Measurements from ENCODE around the gene CXCL1.

CXCL1 gene

DNA sequence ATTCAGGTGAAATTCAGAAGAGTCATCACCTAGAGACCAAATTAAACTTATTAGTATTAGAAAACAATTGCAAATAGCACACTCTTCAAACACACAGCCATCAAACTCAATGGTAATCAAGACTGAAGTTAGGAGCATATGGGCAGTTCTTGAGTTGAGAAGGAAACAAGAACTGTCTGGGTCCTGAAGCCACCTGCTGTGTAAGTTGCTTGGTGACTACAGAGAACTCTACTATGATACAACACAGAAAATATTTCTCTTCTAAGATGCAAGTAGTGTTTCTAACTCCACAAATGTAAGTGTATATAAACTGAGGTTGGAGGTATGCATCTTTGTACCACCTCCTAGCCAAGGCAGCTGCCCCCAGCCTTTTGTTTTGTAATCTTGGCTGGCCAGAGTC lies 16.4 kb upstream of the CXCL1 start:
- no peak for DNase-seq

DNA sequence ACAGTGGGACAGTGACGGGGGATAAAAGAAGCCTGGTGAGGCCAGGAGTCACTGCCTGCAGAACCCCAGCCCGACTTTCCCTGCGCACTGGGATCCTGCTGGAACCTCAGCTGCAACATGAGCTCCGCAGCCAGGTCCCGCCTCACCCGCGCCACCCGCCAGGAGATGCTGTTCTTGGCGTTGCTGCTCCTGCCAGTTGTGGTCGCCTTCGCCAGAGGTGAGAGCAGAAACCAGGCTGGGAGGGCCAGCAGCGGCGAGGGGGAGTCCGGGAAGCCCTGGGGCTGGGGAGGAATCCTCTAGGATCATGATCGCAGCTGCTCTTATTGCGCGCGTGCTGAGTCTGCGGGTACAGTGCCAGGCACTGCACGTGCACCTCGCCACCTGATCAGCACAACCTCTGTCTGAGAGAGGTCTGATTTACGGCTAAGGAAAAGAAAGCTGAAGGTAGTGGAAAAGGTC lies 15.9 kb upstream of the CXCL1 start, which contains the start of gene PF4V1:
TSS of gene PF4V1 (plus strand) at position 51 of the 459 bp plus-strand sequence. CDS start at position 118, 67 bp downstream.
- DNase-seq = peak; percentile 39

DNA sequence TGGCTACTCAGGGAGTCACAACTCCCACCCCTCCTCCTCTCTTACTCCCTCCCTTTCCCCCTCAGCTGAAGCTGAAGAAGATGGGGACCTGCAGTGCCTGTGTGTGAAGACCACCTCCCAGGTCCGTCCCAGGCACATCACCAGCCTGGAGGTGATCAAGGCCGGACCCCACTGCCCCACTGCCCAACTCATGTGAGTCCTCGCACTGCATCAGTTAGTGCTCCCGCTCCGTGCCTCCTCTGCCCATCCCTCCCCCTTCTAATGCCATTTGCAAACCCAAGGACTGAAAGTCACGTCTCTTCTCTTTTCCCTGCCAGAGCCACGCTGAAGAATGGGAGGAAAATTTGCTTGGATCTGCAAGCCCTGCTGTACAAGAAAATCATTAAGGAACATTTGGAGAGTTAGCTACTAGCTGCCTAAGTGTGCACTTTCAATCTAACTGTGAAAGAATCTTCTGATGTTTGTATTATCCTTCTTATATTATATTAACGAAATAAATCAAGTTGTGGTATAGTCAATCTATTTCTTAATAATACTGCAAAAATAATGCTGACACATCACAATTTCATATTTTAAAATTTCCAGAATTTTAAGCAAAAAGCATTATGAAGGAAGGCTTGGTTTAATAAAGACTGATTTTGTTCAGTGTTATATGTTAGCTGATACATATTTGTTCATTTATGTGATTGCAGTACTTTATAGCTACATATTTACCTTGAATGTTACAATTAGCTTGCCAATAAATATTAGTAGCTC lies 15.3 kb upstream of the CXCL1 start:
- no peak for DNase-seq

DNA sequence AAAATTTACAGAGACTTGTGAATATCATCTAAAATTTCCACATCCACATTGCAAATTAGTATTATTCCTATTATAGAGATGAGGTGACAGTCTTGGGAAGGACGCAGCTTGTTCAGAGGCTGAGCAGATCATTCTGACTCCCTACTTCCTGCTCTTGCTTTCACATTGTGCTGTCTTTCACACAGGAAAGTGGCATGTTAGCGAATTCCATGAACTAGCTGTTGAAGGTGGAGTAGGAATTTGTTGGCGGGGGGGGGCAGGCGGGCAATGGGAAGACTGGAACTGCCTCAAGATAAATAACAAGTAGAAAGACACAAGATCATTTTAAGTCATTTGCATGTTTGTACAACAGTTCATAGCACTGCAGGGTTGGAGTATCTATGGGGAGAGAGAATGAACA lies 13.8 kb upstream of the CXCL1 start:
- no peak for DNase-seq

DNA sequence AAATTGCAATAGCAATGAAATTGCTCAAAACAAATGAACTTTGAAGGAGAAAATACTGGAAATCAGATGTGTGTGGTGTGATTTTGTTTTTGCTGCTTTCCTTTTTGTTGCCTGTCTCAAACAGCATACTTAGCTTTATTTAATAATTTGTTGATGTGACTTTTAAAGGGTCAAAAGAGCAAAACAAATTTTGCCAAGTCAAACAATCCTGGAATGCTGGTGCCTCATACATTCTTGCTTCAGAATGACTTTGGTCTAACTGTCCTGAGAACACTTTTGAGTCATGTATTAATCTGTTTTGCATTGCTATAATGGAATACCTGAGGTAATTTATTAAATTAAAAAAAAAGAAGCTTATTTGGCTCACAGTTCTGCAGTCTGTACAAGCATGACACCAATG lies 12.7 kb upstream of the CXCL1 start:
- DNase-seq = no peak

DNA sequence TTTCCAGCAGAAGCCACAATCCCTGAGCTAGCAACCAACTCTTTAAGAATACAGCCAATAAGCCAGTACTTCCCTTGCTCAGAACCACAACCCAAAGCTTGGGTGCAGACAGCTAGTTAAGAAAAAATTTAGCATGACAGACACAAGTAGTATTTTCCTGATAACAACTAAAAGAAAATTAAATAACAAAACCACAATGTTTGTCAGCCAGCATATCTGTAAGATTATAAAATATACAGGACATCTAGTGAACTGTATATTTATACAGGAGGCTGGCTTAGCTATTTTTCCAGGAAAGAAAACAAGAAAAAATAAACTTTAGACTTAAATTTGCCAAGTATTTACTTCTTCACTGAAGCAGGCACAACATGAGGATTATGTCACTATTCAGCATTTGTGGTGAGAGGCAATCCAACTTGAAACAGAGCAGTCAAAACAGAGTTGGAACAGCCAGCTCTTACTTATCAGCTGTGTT lies 9.5 kb upstream of the CXCL1 start:
- DNase-seq = no peak

DNA sequence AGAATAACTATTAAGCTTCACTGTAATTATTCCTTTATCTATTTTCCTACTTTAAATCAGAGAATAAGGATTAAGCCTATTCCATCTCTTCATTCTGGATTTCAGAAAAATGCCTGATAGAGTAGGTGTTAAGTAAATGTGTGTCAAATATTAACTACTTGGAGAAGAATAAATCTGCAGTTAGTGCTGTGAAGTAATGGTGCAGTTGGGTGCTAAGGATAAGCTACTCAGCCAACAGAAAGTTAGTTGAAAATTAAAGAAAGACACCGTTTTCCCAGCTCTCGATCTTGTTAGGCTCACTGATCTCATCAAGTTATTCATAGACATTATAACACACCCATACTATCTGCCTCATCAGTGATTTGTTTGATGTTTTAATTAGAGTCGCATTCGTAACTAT lies 9.0 kb upstream of the CXCL1 start:
- DNase-seq = no peak

DNA sequence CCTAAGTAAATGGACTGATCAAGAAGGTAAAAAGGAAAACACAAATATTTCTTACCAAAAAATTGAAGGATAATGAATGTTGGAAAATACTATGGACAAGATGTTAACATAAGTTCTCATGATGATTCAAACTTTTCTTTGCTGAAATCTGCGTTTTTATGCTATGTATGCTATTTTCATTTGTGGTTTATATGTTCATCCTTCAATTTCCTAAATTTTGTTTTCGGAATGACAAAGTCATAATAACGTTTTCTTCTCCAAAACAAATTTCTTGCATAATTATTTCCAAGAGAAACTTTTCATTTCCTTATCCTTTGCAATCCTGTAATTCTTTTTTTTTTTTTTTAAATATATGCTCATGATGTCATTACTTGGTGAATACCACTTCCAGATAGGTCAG lies 8.3 kb upstream of the CXCL1 start:
- DNase-seq = no peak

DNA sequence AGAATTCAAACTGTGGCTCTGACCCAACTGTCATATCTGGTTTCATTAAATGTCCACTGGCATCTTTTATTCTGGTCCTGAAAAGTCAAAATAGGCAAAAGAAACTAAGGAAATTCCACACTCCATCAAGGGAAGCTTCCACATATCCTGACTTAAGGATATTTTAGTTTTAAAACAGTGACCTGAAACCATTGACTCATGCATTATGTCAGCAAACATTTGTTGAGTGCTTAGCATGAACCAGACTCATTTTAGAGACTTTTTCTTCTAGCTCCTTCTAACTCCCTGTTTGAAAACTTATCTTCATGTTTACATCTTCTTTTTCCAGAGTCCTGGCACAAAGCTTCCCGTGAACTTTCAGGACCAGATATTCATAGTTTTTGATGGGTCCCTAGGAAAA lies 6.9 kb upstream of the CXCL1 start:
- no peak for DNase-seq

DNA sequence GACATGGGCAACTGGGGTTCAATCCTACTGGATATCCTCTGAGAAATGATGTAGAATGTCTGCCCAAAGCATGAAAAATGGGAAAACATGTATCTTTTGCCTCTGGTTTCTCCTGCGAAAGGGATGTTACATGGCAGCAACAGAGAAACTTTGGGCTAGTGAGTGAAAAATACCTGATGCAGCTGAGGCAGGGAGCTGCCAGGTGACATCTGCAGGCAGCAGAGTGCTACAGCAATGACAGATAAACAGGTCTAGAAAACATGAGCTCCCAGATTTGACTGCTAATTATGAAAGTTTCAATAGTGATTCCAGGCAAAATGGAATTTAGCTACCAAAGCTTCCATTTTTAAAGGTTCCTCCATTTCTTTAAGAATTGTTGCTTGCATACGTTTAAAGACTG lies 4.8 kb upstream of the CXCL1 start:
- no peak for DNase-seq

DNA sequence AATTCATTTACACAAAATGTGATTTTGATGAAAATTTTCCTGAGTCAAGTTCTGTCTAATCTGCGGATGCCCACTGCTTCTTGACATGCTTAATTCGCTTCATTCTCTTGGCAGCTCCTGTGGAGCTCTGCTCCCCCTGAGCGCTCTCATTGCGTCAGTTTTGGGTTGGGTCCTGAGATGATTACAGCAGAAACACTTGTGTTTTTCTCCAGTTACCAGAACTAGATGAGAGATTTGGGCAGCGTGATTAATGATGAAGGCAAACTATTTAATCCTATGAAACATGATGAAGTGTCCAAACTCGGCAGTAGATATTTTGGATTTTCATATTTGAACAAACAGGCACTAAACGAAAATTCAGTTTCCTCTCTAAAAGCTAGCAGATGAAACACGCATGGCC lies 4.2 kb upstream of the CXCL1 start:
- DNase-seq = no peak

DNA sequence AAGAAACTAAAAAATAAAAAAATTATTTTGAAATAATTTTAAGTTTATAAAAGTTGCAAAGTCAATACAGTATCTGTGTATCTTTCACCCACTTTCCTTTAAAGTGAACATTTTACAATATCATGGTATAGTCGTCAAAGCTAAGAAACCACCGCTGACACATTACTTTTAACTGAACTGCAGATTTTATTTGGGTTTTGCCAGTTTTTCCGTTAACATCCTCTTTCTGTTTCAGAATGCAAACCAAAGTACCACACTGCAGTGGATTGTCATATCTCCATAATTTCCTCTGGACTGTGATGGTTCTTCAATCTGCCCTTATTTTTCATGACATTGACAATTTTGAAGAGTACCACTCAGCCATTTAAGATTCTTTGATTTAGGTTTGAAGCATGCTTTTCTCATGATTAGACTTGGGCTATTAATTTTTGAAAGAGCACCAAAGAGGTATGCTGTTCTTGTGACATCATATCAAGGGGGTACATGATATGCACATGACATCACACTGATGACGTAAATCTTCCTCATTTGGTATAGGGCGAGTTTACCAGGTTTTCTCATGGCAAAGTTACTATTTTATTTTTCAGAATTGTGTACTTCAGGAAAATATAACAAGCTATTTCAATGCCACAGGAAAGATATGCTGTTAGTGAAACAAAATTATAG lies 3.6 kb upstream of the CXCL1 start:
- DNase-seq = no peak

DNA sequence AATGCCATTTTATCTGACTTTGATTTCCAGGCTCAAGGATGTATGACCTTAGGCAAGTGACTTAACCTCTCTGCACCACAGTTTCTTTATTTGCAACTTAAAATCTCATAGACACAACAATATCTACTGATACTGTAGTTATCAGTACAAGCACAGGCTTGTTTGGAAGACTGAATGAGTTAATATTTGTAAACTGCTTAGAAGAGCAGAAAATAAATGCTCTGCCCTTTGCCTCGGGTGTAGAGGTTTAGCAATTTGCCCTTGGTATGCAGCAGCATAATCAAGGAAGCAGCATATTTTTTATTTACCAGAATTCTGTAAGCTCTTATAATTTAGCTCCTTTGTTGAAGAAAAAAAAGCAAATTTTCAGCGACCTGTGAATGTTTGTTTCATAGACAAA lies 2.9 kb upstream of the CXCL1 start:
- DNase-seq = no peak

DNA sequence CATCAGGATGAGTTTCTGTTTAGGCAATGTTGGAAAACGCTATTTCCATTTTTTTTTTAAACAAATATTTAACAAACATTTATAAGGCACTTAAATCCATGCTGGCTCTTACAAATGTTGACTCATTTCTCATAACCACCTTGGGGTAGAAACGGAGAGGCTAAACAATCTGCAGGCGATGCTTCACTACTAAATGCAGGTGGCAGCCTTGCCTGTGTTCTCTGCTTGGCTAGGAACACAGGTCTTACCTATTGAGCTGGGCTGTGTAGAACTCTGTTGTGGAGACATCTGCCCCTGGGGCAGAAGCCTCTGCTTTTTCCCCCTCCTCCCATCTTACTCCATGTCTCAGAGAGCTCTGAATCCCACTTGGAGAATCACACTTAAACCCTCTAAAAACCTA lies 1.4 kb upstream of the CXCL1 start:
- DNase-seq = peak; percentile 1

DNA sequence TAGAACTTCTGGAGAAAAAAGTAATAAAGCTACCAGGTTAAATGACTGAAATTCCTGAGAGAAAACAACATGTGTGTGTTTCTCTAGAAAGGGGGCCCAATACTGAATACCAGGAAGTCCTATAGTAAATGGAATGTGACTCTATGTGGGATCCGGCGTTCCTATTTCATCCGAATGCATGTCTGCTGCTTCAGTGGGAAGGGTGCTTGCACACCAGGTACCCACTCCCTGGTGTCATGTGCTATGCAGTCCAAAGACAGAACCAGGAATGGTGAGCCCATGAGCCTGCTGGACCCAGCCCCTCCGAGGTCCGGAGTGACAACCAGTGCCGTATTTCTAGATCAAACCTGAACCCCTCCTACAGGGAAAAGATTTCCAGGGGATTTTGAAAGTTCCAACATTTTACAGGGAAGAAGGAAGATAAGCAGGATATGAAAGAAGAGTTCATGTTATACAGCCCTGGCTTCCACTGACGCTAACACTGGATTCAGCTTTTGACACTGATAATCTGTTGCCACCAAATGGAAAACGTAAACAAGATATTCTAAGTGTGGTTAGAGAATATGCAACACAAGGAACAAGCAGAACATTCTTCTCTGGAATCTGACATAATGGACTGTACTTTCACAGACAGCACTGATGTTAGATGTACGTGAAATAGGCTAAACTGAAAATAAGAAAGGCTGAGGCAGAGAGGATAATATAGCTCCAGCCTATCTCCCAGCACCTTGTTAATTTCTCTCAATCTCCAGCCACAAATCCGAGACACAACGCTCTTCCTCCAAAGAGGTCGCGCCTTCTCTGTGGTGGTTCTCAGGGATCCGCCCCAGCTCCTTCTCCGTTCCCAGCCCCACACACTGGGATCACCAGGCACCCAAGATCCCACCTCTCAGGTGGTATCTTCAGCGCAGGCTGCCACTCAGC lies 725 bp upstream of the CXCL1 start:
- no peak for DNase-seq

DNA sequence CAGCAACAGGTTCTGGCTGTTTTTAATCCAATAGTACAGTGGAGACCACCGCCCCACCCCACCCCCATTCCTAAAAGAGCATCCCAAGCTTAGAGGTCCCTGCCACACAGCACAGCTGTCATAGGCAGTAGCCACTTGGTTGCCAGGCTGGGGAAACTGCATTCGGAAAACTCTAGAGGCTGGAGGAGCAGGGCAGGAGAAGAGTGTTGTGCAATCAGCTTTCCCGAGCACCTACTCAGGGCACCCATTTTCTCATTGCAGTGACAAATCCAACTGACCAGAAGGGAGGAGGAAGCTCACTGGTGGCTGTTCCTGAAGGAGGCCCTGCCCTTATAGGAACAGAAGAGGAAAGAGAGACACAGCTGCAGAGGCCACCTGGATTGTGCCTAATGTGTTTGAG lies 1.1 kb downstream of the CXCL1 start:
- DNase-seq = no peak

DNA sequence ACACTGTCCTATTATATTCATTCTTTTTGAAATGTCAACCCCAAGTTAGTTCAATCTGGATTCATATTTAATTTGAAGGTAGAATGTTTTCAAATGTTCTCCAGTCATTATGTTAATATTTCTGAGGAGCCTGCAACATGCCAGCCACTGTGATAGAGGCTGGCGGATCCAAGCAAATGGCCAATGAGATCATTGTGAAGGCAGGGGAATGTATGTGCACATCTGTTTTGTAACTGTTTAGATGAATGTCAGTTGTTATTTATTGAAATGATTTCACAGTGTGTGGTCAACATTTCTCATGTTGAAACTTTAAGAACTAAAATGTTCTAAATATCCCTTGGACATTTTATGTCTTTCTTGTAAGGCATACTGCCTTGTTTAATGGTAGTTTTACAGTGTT lies 1.6 kb downstream of the CXCL1 start:
- DNase-seq = no peak

DNA sequence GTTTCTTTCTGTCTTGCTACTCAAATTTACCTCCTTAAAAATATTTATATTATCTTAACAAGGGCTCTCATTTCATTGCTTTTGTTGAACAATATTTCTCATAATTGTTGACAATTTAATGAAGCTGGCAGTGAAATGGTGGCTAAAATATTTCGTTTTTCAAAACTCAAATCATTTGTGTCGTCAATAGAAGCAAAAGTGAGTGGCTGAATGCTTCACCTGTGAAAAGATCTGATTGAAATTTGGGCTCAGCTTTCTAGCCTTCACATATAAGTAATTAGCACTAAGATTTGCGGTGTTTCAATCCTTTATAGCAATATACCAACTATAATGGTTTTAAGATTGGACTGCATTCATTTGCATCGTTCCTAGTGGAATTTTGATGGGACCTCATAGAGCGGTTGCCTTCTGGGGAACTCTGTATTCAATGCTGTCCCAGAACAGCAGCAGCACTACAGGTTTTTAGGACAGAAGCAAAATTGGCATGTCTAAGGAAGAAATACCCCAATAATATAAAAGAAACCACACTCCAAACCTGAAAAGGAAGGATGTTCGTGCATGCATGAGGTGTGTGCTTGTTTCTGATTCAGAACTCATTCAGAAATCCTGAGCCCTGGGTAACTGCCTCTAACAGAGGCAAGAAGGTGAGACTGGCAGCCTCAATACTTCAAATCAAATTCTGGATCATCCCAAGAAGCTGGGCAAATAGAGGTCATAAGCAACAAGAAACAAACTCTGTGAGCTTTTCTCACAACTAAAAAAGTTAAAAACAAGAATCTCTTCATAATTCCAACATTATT lies 2.5 kb downstream of the CXCL1 start:
- DNase-seq = no peak

DNA sequence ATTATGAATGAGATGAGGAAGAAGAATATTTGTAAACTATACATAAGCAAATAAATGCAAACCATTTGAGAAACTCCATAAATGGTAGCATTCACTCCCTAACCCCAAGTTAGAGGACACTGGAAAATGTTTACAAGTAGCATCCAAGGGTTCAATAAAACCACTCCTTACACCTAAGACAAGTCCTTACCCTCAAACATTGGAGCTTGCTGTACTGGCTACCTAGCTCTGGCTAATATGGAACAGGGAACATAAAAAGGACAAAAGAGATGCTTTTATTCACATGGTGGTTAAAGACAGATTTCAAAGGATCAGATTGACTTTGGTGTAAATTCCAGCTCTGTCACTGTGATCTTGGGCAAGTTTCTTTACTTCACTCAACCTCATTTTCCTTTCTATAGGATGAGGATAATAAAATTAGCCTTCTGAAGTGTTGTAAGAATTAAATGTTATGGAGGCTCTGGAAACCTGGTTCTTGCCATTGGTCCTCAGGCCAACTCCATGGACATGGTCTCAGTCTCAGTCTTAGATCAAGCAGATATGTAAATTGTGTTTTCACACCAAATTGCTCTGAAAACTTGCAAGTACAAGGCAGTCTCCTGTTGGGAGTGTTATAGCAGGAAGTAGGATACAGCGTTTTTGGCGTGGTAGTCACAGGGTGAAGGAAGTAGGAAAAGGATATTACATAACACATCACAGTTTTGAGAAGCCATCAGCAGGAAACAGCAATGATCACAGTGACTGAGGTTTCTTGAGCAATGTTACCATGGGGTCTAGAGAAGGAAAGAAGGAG lies 3.3 kb downstream of the CXCL1 start:
- DNase-seq = no peak

DNA sequence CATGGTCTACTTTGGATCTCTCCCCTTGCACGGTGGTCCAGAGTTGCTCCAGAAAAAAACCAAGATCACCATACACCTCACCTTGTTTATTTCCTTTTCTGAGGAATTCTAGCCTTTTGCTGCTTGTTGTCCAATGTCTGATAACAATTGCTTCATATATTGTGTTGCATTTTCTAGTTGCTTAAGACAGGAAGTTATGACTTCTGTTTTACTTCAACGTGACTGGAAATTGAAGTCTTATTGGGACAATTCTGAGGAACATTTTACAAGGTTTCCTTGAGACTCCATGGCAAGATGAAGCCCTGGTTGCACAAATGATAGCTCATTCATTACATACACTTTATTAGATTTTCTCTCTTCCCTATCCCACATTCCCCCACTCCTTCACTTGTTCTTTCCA lies 5.2 kb downstream of the CXCL1 start:
- DNase-seq = no peak

DNA sequence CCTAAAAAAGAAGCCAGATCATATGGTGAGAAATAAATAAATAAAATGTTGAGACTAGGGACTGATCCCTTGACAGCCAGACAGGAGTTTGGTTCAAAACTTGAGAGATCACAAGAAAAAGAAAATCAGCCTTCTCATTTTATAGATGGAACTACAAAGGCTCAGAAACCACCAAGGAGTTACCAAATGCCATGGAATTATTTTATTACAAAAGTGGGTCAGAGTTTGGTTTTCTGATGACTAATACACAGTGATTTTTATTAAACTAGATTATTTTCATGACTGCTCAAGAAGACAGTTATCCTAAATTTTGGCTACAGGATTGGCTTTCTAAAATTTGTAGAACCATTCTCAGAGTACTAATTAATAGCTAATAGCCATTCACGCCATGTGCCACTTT lies 6.2 kb downstream of the CXCL1 start:
- no peak for DNase-seq

DNA sequence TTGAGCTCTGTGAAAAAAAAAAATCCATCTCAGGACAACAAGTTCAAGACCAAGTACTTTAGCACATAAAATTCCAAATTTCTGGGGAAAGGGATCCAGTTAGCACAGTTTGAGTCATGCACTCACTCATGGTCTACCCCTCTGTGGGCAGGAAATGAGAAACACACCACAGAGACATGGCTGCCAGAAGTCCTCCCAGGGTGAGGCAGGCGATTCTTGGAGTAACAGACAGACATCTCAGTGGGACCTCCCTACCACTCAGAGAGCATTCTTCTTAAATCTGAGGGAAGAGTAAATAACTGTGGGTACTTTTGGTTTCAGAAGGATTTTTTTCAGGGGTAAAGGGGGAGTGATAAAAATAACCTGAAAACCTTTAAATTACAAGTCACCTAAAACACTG lies 14.1 kb downstream of the CXCL1 start:
- DNase-seq = no peak
